Neural progenitor cell (in vitro differentiated cells): ENCODE measurements around the gene ZNF488.

Experiments
- EZH2 ChIP-seq: fragments of 200-600 bp; sonication (generic); IDR thresholded peaks from 2 replicates; pipeline ENCODE4 v1.6.1; 2017; ENCODE audit warnings: antibody characterized with exemption, mild to moderate bottlenecking, moderate library complexity
- TF ChIP-seq, protein P1 (sequence below): fragments of 200-600 bp; sonication (generic); IDR thresholded peaks from 2 replicates; pipeline ENCODE4 v1.5.1; 2017; ENCODE audit warnings: antibody characterized with exemption, mild to moderate bottlenecking

DNA sequence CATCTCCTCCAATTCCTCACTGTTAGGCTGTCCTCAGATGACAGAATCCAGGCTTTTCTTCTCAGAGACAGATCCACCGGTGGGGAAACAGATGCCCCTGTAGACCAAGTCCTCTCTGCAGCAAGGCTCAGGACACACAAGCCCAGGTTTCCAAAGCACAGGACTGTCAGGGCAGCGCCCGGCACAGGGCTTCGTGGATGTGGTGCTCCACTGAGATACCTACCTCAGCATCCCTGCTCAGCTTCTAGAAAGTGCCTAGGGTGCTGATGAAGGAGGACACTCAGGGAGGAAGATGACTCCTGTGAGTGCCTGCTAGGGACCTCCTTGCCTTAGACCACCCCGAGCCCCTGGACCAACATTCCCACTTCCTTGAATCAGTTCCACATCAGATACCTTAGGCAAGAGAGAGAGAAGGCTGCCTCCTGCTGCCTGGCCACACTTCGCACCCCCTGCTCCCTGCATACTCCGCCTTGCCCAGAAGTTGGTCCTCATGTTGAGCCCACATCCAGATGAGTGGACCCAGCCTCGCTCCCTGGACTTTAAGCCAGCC, 44.8 kb downstream of the ZNF488 start:
- TF ChIP-seq, protein P1, sequence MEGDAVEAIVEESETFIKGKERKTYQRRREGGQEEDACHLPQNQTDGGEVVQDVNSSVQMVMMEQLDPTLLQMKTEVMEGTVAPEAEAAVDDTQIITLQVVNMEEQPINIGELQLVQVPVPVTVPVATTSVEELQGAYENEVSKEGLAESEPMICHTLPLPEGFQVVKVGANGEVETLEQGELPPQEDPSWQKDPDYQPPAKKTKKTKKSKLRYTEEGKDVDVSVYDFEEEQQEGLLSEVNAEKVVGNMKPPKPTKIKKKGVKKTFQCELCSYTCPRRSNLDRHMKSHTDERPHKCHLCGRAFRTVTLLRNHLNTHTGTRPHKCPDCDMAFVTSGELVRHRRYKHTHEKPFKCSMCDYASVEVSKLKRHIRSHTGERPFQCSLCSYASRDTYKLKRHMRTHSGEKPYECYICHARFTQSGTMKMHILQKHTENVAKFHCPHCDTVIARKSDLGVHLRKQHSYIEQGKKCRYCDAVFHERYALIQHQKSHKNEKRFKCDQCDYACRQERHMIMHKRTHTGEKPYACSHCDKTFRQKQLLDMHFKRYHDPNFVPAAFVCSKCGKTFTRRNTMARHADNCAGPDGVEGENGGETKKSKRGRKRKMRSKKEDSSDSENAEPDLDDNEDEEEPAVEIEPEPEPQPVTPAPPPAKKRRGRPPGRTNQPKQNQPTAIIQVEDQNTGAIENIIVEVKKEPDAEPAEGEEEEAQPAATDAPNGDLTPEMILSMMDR: no peak
- no peak for TF ChIP-seq EZH2
